GM23338 (cell line): Measurements from ENCODE around the gene PDP2. TPM values are rescaled to one million over a fixed set of nuclear protein-coding genes. Genes with fewer than 3 reads are reported as not detected.

Experiments
- ATAC-seq: fragments of 200-7000 bp; cut with Tn5 transposase; 3 replicates; pipeline ENCODE4 v1.9.1; 2020
- DNase-seq: peaks from one replicate; pipeline ENCODE4 v3.0.0-alpha.2; 2015; ENCODE audit warnings: low spot score
- H2AFZ ChIP-seq: fragments of 200-600 bp; sonication (generic); 2 replicates; pipeline ENCODE4 v1.8.0; 2016; ENCODE audit warnings: antibody characterized with exemption, mild to moderate bottlenecking, moderate library complexity
- H3F3A ChIP-seq: fragments of 200-600 bp; sonication (generic); replicated peaks from 2 replicates; pipeline ENCODE4 v1.8.0; 2017; ENCODE audit warnings: antibody characterized with exemption, mixed run types, low read depth
- H3K27ac ChIP-seq: fragments of 200-600 bp; sonication (generic); 2 replicates; pipeline ENCODE4 v1.6.1; 2016; ENCODE audit warnings: low read depth
- H3K27me3 ChIP-seq: fragments of 200-600 bp; sonication (generic); 2 replicates; pipeline ENCODE4 v1.8.0; 2016; ENCODE audit warnings: mild to moderate bottlenecking, mixed run types, moderate library complexity; ENCODE audit not compliant: insufficient read depth
- H3K36me3 ChIP-seq: fragments of 200-600 bp; sonication (generic); 2 replicates; pipeline ENCODE4 v1.8.0; 2016; ENCODE audit warnings: mild to moderate bottlenecking; ENCODE audit not compliant: insufficient read depth
- H3K4me1 ChIP-seq: fragments of 200-600 bp; sonication (generic); 2 replicates; pipeline ENCODE4 v1.8.0; 2016; ENCODE audit warnings: mild to moderate bottlenecking, moderate library complexity; ENCODE audit not compliant: insufficient read depth
- H3K4me2 ChIP-seq: fragments of 200-600 bp; sonication (generic); 2 replicates; pipeline ENCODE4 v1.7.1; 2017; ENCODE audit warnings: mixed run types
- H3K4me3 ChIP-seq: fragments of 200-600 bp; sonication (generic); 2 replicates; pipeline ENCODE4 v1.6.1; 2016; ENCODE audit warnings: mixed run types
- H3K79me2 ChIP-seq: fragments of 200-600 bp; sonication (generic); replicated peaks from 2 replicates; pipeline ENCODE4 v1.8.0; 2017; ENCODE audit warnings: mild to moderate bottlenecking; ENCODE audit not compliant: insufficient read depth
- H3K9me2 ChIP-seq: fragments of 200-600 bp; sonication (generic); 2 replicates; pipeline ENCODE4 v1.8.0; 2017; ENCODE audit not compliant: insufficient read depth
- H4K20me1 ChIP-seq: fragments of 200-600 bp; sonication (generic); replicated peaks from 2 replicates; pipeline ENCODE4 v1.8.0; 2017; ENCODE audit warnings: mild to moderate bottlenecking; ENCODE audit not compliant: insufficient read depth
- H3K27ac Mint-ChIP-seq: 2 replicates; pipeline ENCODE4 v1.8.0; 2020; ENCODE audit warnings: inconsistent platforms, mild to moderate bottlenecking, moderate library complexity, mixed read lengths
- H3K27me3 Mint-ChIP-seq: 3 replicates; pipeline ENCODE4 v1.8.0; 2022; ENCODE audit warnings: low read depth, mild to moderate bottlenecking, moderate library complexity, mixed read lengths, inconsistent platforms; ENCODE audit not compliant: insufficient read depth, poor library complexity
- H3K36me3 Mint-ChIP-seq: 3 replicates; pipeline ENCODE4 v1.8.0; 2021; ENCODE audit warnings: low read depth, mild to moderate bottlenecking, inconsistent platforms, moderate library complexity, mixed read lengths
- H3K4me1 Mint-ChIP-seq: 3 replicates; pipeline ENCODE4 v1.8.0; 2020; ENCODE audit warnings: mild to moderate bottlenecking, inconsistent platforms, mixed read lengths
- H3K4me3 Mint-ChIP-seq: 3 replicates; pipeline ENCODE4 v1.8.0; 2021; ENCODE audit warnings: moderate library complexity, mild to moderate bottlenecking, inconsistent platforms, mixed read lengths
- H3K9me3 Mint-ChIP-seq: 3 replicates; pipeline ENCODE4 v1.8.0; 2020; ENCODE audit warnings: moderate library complexity, mild to moderate bottlenecking, inconsistent platforms, mixed read lengths
- CTCF ChIP-seq, 2 experiments: fragments of 200-600 bp in 1 of 2; sonication (generic) in 1 of 2; conservative IDR thresholded peaks; 2 replicates each; pipeline versions ENCODE4 v1.5.1 to v1.6.1; 2016 to 2017; ENCODE audit warnings: antibody characterized with exemption in 2 of 2, low read depth in 2 of 2, mild to moderate bottlenecking in 2 of 2, moderate library complexity in 1 of 2
- POLR2AphosphoS5 ChIP-seq: IDR thresholded peaks from 2 replicates; pipeline ENCODE4 v1.6.1; 2016; ENCODE audit warnings: antibody characterized with exemption, low read depth
- REST ChIP-seq: IDR thresholded peaks from one replicate; pipeline ENCODE4 v1.6.1; 2018; ENCODE audit warnings: antibody characterized with exemption; ENCODE audit not compliant: unreplicated experiment
- ZNF462 ChIP-seq: fragments of 250-450 bp; sonication (Bioruptor Pico); IDR thresholded peaks from 2 replicates; pipeline ENCODE4 v1.5.0; 2020; ENCODE audit warnings: mild to moderate bottlenecking, moderate library complexity
- polyA plus RNA-seq: library from polyadenylated mRNA; unstranded; fragments of >200 nt; fragmentation: Nextera tagmentation; extraction: Ambion mirVana; gene quantifications from 2 replicates; pipeline ENCODE4 v1.2.1, GENCODE V29; 2016
- total RNA-seq: library from RNA; depleted of rRNA; stranded (reverse); fragments of >200 nt; shearing (Covaris generic); gene quantifications from 2 replicates; pipeline ENCODE4 v1.2.3, GENCODE V29; 2014

PDP2 gene
- total and polyA plus RNA-seq, 2 experiments from 2014 or later = 9.0 to 23.2 TPM

GRCh38 chr16:66851166-66851964, 28.9 kb upstream of the PDP2 start:
- Histone ChIP-seq H4K20me1 (no peaks in the 10 kb centered on the region), H3K36me3 (no peaks in the 10 kb centered on the region), H3K27me3 (peaks cover 9% of the 10 kb centered on the region), H3F3A (no peaks in the 10 kb centered on the region), H3K4me3 (no peak overlapping the region), H3K79me2 (no peaks in the 10 kb centered on the region), H3K27ac (no peak overlapping the region), H3K4me1 (no peaks in the 10 kb centered on the region), H3K4me2 (no peak overlapping the region), H2AFZ (no peak overlapping the region), H3K9me2 (no peaks in the 10 kb centered on the region)
- no peak for TF ChIP-seq REST
- 0 out of 4 replicates have a peak, but pooled peaks of 1 of the 2 experiments have one; percentile 16 for TF ChIP-seq CTCF (conservative IDR thresholded peaks at IDR 0.05; ENCODE audit: low read depth in 2 of 2)
- Mint-ChIP-seq H3K9me3 (no peaks in the 10 kb centered on the region), H3K4me1 (peaks cover 1% of the 10 kb centered on the region; the same call in 2 of the 3 replicates), H3K4me3 (no peak overlapping the region), H3K27me3 (peaks cover 6% of the 10 kb centered on the region), H3K27ac (no peak overlapping the region), H3K36me3 (no peaks in the 10 kb centered on the region)
- no peak for ATAC-seq
- no peak for DNase-seq

GRCh38 chr16:66853261-66854139, 26.8 kb upstream of the PDP2 start:
- Mint-ChIP-seq H3K9me3 (no peaks in the 10 kb centered on the region), H3K27me3 (peaks cover 2% of the 10 kb centered on the region), H3K36me3 (no peaks in the 10 kb centered on the region), H3K27ac (no peak overlapping the region), H3K4me3 (no peak overlapping the region), H3K4me1 (no peaks in the 10 kb centered on the region)
- H3K4me1 ChIP-seq = no peaks in the 10 kb centered on the region
- H3K27me3 ChIP-seq = no peaks in the 10 kb centered on the region
- no peaks in the 10 kb centered on the region for H3K9me2 ChIP-seq
- H3K79me2 ChIP-seq = no peaks in the 10 kb centered on the region
- DNase-seq (no peak), ATAC-seq (no peak)
- H3K27ac ChIP-seq = no peak overlapping the region
- H3K4me3 ChIP-seq = no peak overlapping the region
- H4K20me1 ChIP-seq = no peaks in the 10 kb centered on the region
- H3K4me2 ChIP-seq = no peak overlapping the region
- H3F3A ChIP-seq = no peaks in the 10 kb centered on the region
- H3K36me3 ChIP-seq = no peaks in the 10 kb centered on the region
- no peak overlapping the region for H2AFZ ChIP-seq
- TF ChIP-seq ZNF462 (CRISPR knock-in tag) = no peak
- TF ChIP-seq POLR2AphosphoS5 = no peak
